Measurements from ENCODE around the gene LRRC74B.

- TF ChIP-seq CTCF (conservative IDR thresholded peaks at IDR 0.05) (no peak), ZFX (IDR thresholded peaks at IDR 0.05) (no peak)
Observed at GRCh38 chr22:21092797-21093554, 47.2 kb downstream of the LRRC74B start.
